H1 (cell line): ENCODE data around the gene PUSL1.

Source experiments
- ATF3 ChIP-seq: IDR thresholded peaks from 2 replicates; pipeline ENCODE4 v1.6.1; 2011; ENCODE audit warnings: low read depth, mild to moderate bottlenecking, low read length; ENCODE audit not compliant: insufficient read depth
- CEBPB ChIP-seq: IDR thresholded peaks from 2 replicates; pipeline ENCODE4 v1.6.1; 2012; ENCODE audit warnings: low read depth, low read length
- CTCF ChIP-seq, 3 experiments: IDR thresholded peaks; 1 replicate in 2 of 3; 2 replicates in 1 of 3; pipeline versions ENCODE4 v1.5.1 to v1.6.1; 2011; ENCODE audit warnings: low read length in 3 of 3, mild to moderate bottlenecking in 3 of 3, inconsistent platforms in 2 of 3, low read depth in 1 of 3, moderate library complexity in 1 of 3; ENCODE audit not compliant: insufficient read depth in 1 of 3; ENCODE audit errors: control extremely low read depth in 1 of 3
- EP300 ChIP-seq, 2 experiments: IDR thresholded peaks; 1 replicate in 1 of 2; 2 replicates in 1 of 2; pipeline ENCODE4 v1.6.1; 2011 to 2012; ENCODE audit warnings: low read depth in 2 of 2, low read length in 2 of 2, mild to moderate bottlenecking in 2 of 2, borderline replicate concordance in 1 of 2, inconsistent platforms in 1 of 2, moderate library complexity in 1 of 2
- EZH2 ChIP-seq: fragments of 200-600 bp; sonication (generic); IDR thresholded peaks from 2 replicates; pipeline ENCODE4 v1.7.1; 2012; ENCODE audit warnings: low read depth, mild to moderate bottlenecking, moderate library complexity, low read length, inconsistent platforms; ENCODE audit not compliant: severe bottlenecking
- JUND ChIP-seq: IDR thresholded peaks from 2 replicates; pipeline ENCODE4 v1.6.1; 2011; ENCODE audit warnings: mild to moderate bottlenecking, improper control_type of control experiment, low read length
- NRF1 ChIP-seq: IDR thresholded peaks from 2 replicates; pipeline ENCODE4 v1.6.1; 2011; ENCODE audit warnings: mild to moderate bottlenecking, low read depth, low read length, improper control_type of control experiment
- POLR2A ChIP-seq, 2 experiments: IDR thresholded peaks; 1 replicate in 1 of 2; 2 replicates in 1 of 2; pipeline ENCODE4 v1.6.1; 2011; ENCODE audit warnings: low read depth in 2 of 2, low read length in 2 of 2, mild to moderate bottlenecking in 2 of 2; ENCODE audit errors: control extremely low read depth in 1 of 2
- SIX5 ChIP-seq: IDR thresholded peaks from 2 replicates; pipeline ENCODE4 v1.6.1; 2011; ENCODE audit warnings: mild to moderate bottlenecking, low read depth, low read length
- TAF1 ChIP-seq: IDR thresholded peaks from 2 replicates; pipeline ENCODE4 v1.6.1; 2011; ENCODE audit warnings: mild to moderate bottlenecking, low read depth, low read length
- YY1 ChIP-seq: IDR thresholded peaks from 2 replicates; pipeline ENCODE4 v1.6.1; 2011; ENCODE audit warnings: low read depth, mild to moderate bottlenecking, low read length
- ZNF274 ChIP-seq: IDR thresholded peaks from 2 replicates; pipeline ENCODE4 v1.7.0; 2012; ENCODE audit warnings: low read length, borderline replicate concordance; ENCODE audit errors: extremely low read depth
- TF ChIP-seq, protein P1 (sequence below): IDR thresholded peaks from 2 replicates; pipeline ENCODE4 v1.6.1; 2012; ENCODE audit warnings: inconsistent platforms

- no peak for TF ChIP-seq EP300 (IDR thresholded peaks at IDR 0.05; ENCODE audit: borderline replicate concordance in 1 of 2, low read depth in 2 of 2, low read length in 2 of 2)
- no peak for TF ChIP-seq POLR2A (IDR thresholded peaks at IDR 0.05; ENCODE audit: control extremely low read depth in 1 of 2, low read depth in 2 of 2, low read length in 2 of 2)
- no peak for TF ChIP-seq SIX5
- TF ChIP-seq JUND, result no peak
- no peak for TF ChIP-seq CTCF (IDR thresholded peaks at IDR 0.05; ENCODE audit: control extremely low read depth in 1 of 3, insufficient read depth in 1 of 3, low read depth in 1 of 3, low read length in 3 of 3)
- TF ChIP-seq ZNF274, result no peak
- TF ChIP-seq CEBPB, result no peak
- TF ChIP-seq EZH2, result no peak
- no peak for TF ChIP-seq TAF1
- no peak for TF ChIP-seq ATF3
- no peak for TF ChIP-seq NRF1
- no peak for TF ChIP-seq YY1
- TF ChIP-seq, protein P1, sequence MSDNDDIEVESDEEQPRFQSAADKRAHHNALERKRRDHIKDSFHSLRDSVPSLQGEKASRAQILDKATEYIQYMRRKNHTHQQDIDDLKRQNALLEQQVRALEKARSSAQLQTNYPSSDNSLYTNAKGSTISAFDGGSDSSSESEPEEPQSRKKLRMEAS, result no peak
Observed at GRCh38 chr1:1297802-1298424, 10.5 kb upstream of the PUSL1 start.
